WTC11 (cell line): ENCODE results near the gene CT45A6.
"Not testable (repeated sequence)": the region's sequence is repeated elsewhere in the genome, so short reads cannot be mapped to it uniquely, and the experiment has no call there.

ENCODE experiments used
- CREM ChIP-seq: sonication (generic); formaldehyde crosslinking; IDR thresholded peaks from 2 replicates; pipeline ENCODE4 v1.8.1; 2022; ENCODE audit warnings: mild to moderate bottlenecking, missing genetic modification reagents, moderate library complexity
- FOXK1 ChIP-seq: sonication (generic); formaldehyde crosslinking; IDR thresholded peaks from 2 replicates; pipeline ENCODE4 v1.8.0; 2022; ENCODE audit warnings: mild to moderate bottlenecking, moderate library complexity, missing genetic modification reagents
- HMGXB4 ChIP-seq: sonication (generic); formaldehyde crosslinking; IDR thresholded peaks from 2 replicates; pipeline ENCODE4 v1.8.1; 2023; ENCODE audit warnings: mild to moderate bottlenecking, moderate library complexity, missing genetic modification reagents
- IRF2 ChIP-seq: sonication (generic); formaldehyde crosslinking; IDR thresholded peaks from 2 replicates; pipeline ENCODE4 v1.8.0; 2022; ENCODE audit warnings: low read depth, missing genetic modification reagents, borderline replicate concordance
- JAZF1 ChIP-seq: fragments of 250-450 bp; sonication (Bioruptor Pico); IDR thresholded peaks from 2 replicates; pipeline ENCODE4 v1.9.0; 2021; ENCODE audit warnings: moderate library complexity, mild to moderate bottlenecking, inconsistent platforms
- NR2C2 ChIP-seq: sonication (generic); formaldehyde crosslinking; IDR thresholded peaks from 2 replicates; pipeline ENCODE4 v1.8.0; 2022; ENCODE audit warnings: mild to moderate bottlenecking, missing genetic modification reagents
- RELA ChIP-seq: sonication (generic); formaldehyde crosslinking; IDR thresholded peaks from 2 replicates; pipeline ENCODE4 v1.8.1; 2022; ENCODE audit warnings: missing genetic modification reagents, mild to moderate bottlenecking, borderline replicate concordance
- RORB ChIP-seq: fragments of 250-450 bp; sonication (Bioruptor Pico); IDR thresholded peaks from 2 replicates; pipeline ENCODE4 v1.9.0; 2021; ENCODE audit warnings: mild to moderate bottlenecking
- SP1 ChIP-seq: sonication (generic); formaldehyde crosslinking; conservative IDR thresholded peaks from 2 replicates; pipeline ENCODE4 v1.8.1; 2022; ENCODE audit warnings: missing genetic modification reagents
- TF ChIP-seq, protein P1 (sequence below): fragments of 200-600 bp; IDR thresholded peaks from 2 replicates; pipeline ENCODE4 v1.8.0; 2022; ENCODE audit warnings: antibody characterized with exemption
- TF ChIP-seq, protein P2 (sequence below): sonication (generic); formaldehyde crosslinking; IDR thresholded peaks from 2 replicates; pipeline ENCODE4 v1.8.0; 2023; ENCODE audit warnings: mild to moderate bottlenecking, missing genetic modification reagents

- TF ChIP-seq HMGXB4, SP1, CREM, RORB, IRF2, RELA, FOXK1, NR2C2, JAZF1 (CRISPR knock-in tag): not testable (repeated sequence)
- TF ChIP-seq, protein P1, sequence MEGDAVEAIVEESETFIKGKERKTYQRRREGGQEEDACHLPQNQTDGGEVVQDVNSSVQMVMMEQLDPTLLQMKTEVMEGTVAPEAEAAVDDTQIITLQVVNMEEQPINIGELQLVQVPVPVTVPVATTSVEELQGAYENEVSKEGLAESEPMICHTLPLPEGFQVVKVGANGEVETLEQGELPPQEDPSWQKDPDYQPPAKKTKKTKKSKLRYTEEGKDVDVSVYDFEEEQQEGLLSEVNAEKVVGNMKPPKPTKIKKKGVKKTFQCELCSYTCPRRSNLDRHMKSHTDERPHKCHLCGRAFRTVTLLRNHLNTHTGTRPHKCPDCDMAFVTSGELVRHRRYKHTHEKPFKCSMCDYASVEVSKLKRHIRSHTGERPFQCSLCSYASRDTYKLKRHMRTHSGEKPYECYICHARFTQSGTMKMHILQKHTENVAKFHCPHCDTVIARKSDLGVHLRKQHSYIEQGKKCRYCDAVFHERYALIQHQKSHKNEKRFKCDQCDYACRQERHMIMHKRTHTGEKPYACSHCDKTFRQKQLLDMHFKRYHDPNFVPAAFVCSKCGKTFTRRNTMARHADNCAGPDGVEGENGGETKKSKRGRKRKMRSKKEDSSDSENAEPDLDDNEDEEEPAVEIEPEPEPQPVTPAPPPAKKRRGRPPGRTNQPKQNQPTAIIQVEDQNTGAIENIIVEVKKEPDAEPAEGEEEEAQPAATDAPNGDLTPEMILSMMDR: not testable (repeated sequence)
- TF ChIP-seq, protein P2, sequence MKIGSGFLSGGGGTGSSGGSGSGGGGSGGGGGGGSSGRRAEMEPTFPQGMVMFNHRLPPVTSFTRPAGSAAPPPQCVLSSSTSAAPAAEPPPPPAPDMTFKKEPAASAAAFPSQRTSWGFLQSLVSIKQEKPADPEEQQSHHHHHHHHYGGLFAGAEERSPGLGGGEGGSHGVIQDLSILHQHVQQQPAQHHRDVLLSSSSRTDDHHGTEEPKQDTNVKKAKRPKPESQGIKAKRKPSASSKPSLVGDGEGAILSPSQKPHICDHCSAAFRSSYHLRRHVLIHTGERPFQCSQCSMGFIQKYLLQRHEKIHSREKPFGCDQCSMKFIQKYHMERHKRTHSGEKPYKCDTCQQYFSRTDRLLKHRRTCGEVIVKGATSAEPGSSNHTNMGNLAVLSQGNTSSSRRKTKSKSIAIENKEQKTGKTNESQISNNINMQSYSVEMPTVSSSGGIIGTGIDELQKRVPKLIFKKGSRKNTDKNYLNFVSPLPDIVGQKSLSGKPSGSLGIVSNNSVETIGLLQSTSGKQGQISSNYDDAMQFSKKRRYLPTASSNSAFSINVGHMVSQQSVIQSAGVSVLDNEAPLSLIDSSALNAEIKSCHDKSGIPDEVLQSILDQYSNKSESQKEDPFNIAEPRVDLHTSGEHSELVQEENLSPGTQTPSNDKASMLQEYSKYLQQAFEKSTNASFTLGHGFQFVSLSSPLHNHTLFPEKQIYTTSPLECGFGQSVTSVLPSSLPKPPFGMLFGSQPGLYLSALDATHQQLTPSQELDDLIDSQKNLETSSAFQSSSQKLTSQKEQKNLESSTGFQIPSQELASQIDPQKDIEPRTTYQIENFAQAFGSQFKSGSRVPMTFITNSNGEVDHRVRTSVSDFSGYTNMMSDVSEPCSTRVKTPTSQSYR: not testable (repeated sequence)
Measured at GRCh38 chrX:135744739-135745138, 57.8 kb downstream of the CT45A6 start.
